ENCODE measurements around the gene CYP2C19. TPM values are rescaled to one million over a fixed set of nuclear protein-coding genes. Genes with fewer than 3 reads are reported as not detected.

Gene CYP2C19
- total and polyA plus RNA-seq, 2 donors (not counting 1 experiment from before 2014, with no cell fraction given) = not detected

GRCh38 chr10:94902080-94902479 is 139.6 kb downstream of the CYP2C19 start:
- TF ChIP-seq EZH2 (IDR thresholded peaks at IDR 0.05; ENCODE audit: borderline replicate concordance, insufficient read depth, low read depth, low read length, poor library complexity, severe bottlenecking) (no peak), CTCF (IDR thresholded peaks at IDR 0.05) (no peak)
- H3K4me1 Mint-ChIP-seq = no peaks in the 10 kb centered on the region
- intact Hi-C loops (cut with micrococcal nuclease) = no loop called here

GRCh38 chr10:94902570-94902969 is 140.1 kb downstream of the CYP2C19 start:
- Mint-ChIP-seq H3K4me1 (no peaks in the 10 kb centered on the region), H3K9me3 (ENCODE audit: insufficient read depth) (peaks cover 4% of the 10 kb centered on the region), H3K27ac (no peak overlapping the region), H3K27me3 (no peaks in the 10 kb centered on the region), H3K4me3 (no peak overlapping the region)
- Histone ChIP-seq H3K4me2 (replicated peaks; ENCODE audit: low read depth, low read length, poor library complexity, severe bottlenecking) (no peak overlapping the region), H3K36me3 (replicated peaks in 1 of 2; ENCODE audit: control extremely low read depth in 1 of 2, control insufficient read depth in 1 of 2, extremely low read depth in 1 of 2, insufficient read depth in 2 of 2, low read length in 1 of 2) (no peaks in the 10 kb centered on the region), H3K27ac (ENCODE audit: low read length in 2 of 2) (no peak overlapping the region), H3K4me3 (ENCODE audit: control extremely low read depth in 1 of 5, extremely low read depth in 1 of 5, insufficient read depth in 1 of 5, low read depth in 2 of 5, low read length in 4 of 5) (no peak overlapping the region), H3K9me3 (ENCODE audit: control extremely low read depth in 1 of 3, control insufficient read depth in 2 of 3, insufficient read depth in 1 of 3, low read length in 2 of 3) (peaks cover 0 to 2% (median 0%) of the 10 kb centered on the region in 3 donors), H4K20me1 (ENCODE audit: control insufficient read depth, insufficient read depth, low read length, poor library complexity, severe bottlenecking) (no peaks in the 10 kb centered on the region), H3K79me2 (ENCODE audit: control insufficient read depth, insufficient read depth, low read length) (no peaks in the 10 kb centered on the region), H3K9ac (ENCODE audit: low read length) (no peak overlapping the region), H2AFZ (ENCODE audit: insufficient read depth, low read depth, low read length, poor library complexity, severe bottlenecking) (no peak overlapping the region), H3K27me3 (replicated peaks in 1 of 4; ENCODE audit: control extremely low read depth in 1 of 4, control insufficient read depth in 3 of 4, insufficient read depth in 4 of 4, low read length in 3 of 4) (no peaks in the 10 kb centered on the region), H3K4me1 (ENCODE audit: control insufficient read depth in 2 of 2, insufficient read depth in 2 of 2, low read length in 2 of 2) (no peaks in the 10 kb centered on the region)
- DNase-seq (no peak), ATAC-seq (ENCODE audit: low read depth) (no peak)
- TF ChIP-seq CTCF (IDR thresholded peaks at IDR 0.05) (no peak), EZH2 (IDR thresholded peaks at IDR 0.05; ENCODE audit: borderline replicate concordance, insufficient read depth, low read depth, low read length, poor library complexity, severe bottlenecking) (no peak)
- ChIA-PET POLR2A (no interaction called here), CTCF (no interaction called here)
- no CpG with 5 or more reads among the region's 1 CpG for WGBS (ENCODE audit: insufficient coverage)
- intact Hi-C loops (cut with micrococcal nuclease) = no loop called here

More at GRCh38 chr10:94902080-94902479, 139.6 kb downstream of the CYP2C19 start:
- no peaks in the 10 kb centered on the region for H3K27me3 Mint-ChIP-seq
- Histone ChIP-seq H3K4me2 (replicated peaks; ENCODE audit: low read depth, low read length, poor library complexity, severe bottlenecking) (no peak overlapping the region), H3K9ac (ENCODE audit: low read length) (no peak overlapping the region), H3K27ac (ENCODE audit: low read length in 2 of 2) (no peak overlapping the region), H3K9me3 (ENCODE audit: control extremely low read depth in 1 of 3, control insufficient read depth in 2 of 3, insufficient read depth in 1 of 3, low read length in 2 of 3) (peaks cover 0 to 2% (median 0%) of the 10 kb centered on the region in 3 donors), H3K4me1 (ENCODE audit: control insufficient read depth in 2 of 2, insufficient read depth in 2 of 2, low read length in 2 of 2) (no peaks in the 10 kb centered on the region), H4K20me1 (ENCODE audit: control insufficient read depth, insufficient read depth, low read length, poor library complexity, severe bottlenecking) (no peaks in the 10 kb centered on the region), H3K4me3 (ENCODE audit: control extremely low read depth in 1 of 5, extremely low read depth in 1 of 5, insufficient read depth in 1 of 5, low read depth in 2 of 5, low read length in 4 of 5) (no peak overlapping the region), H2AFZ (ENCODE audit: insufficient read depth, low read depth, low read length, poor library complexity, severe bottlenecking) (no peak overlapping the region), H3K36me3 (replicated peaks in 1 of 2; ENCODE audit: control extremely low read depth in 1 of 2, control insufficient read depth in 1 of 2, extremely low read depth in 1 of 2, insufficient read depth in 2 of 2, low read length in 1 of 2) (no peaks in the 10 kb centered on the region), H3K27me3 (replicated peaks in 1 of 4; ENCODE audit: control extremely low read depth in 1 of 4, control insufficient read depth in 3 of 4, insufficient read depth in 4 of 4, low read length in 3 of 4) (no peaks in the 10 kb centered on the region), H3K79me2 (ENCODE audit: control insufficient read depth, insufficient read depth, low read length) (no peaks in the 10 kb centered on the region)
- WGBS (ENCODE audit: insufficient coverage) = 100% methylated on average over 1 of the region's 1 CpG
- CTCF ChIA-PET = no interaction called here
- no peak overlapping the region for H3K4me3 Mint-ChIP-seq
- ATAC-seq (ENCODE audit: low read depth) (no peak), DNase-seq (no peak)
- POLR2A ChIA-PET = no interaction called here
- H3K27ac Mint-ChIP-seq = no peak overlapping the region
- H3K9me3 Mint-ChIP-seq (ENCODE audit: insufficient read depth) = peaks cover 4% of the 10 kb centered on the region

Other genes starting within 250 kb of the CYP2C19 start
- 26.0 and 27.4 TPM in 2 replicates for gene HELLS, start 216.9 kb upstream of the CYP2C19 start, total RNA-seq
- 6.2 and 8.5 TPM in 2 replicates for gene HELLS, start 216.9 kb upstream of the CYP2C19 start, polyA plus RNA-seq
- gene CYP2C18, start 79.0 kb upstream of the CYP2C19 start, total RNA-seq = not detected in 2 replicates
- not detected in 2 replicates for gene CYP2C18, start 79.0 kb upstream of the CYP2C19 start, polyA plus RNA-seq
- not detected in 2 replicates for gene CYP2C9, start 176.0 kb downstream of the CYP2C19 start, total RNA-seq
- gene CYP2C9, start 176.0 kb downstream of the CYP2C19 start, polyA plus RNA-seq = not detected in 2 replicates